HFFc6 (cell line): ENCODE results near the gene PIK3R3. TPM values are rescaled to one million over a fixed set of nuclear protein-coding genes. Genes with fewer than 3 reads are reported as not detected.

ENCODE experiments used
- DNase-seq: peaks from one replicate; pipeline ENCODE4 v3.0.0-alpha.2; 2018
- H3K27ac Mint-ChIP-seq: 2 replicates; pipeline ENCODE4 v1.8.0; 2020; ENCODE audit warnings: mild to moderate bottlenecking, mixed read lengths
- H3K27me3 Mint-ChIP-seq: 2 replicates; pipeline ENCODE4 v1.8.0; 2021; ENCODE audit warnings: mild to moderate bottlenecking, moderate library complexity, mixed read lengths; ENCODE audit not compliant: insufficient read depth
- H3K36me3 Mint-ChIP-seq: 2 replicates; pipeline ENCODE4 v1.8.0; 2021; ENCODE audit warnings: low read depth, mixed read lengths
- H3K4me1 Mint-ChIP-seq: 2 replicates; pipeline ENCODE4 v1.8.0; 2020; ENCODE audit warnings: low read depth, mixed read lengths
- H3K4me3 Mint-ChIP-seq: 2 replicates; pipeline ENCODE4 v1.8.0; 2020; ENCODE audit warnings: mild to moderate bottlenecking, moderate library complexity, mixed read lengths
- H3K9me3 Mint-ChIP-seq: 2 replicates; pipeline ENCODE4 v1.8.0; 2020; ENCODE audit warnings: mild to moderate bottlenecking, mixed read lengths
- CTCF ChIP-seq: fragments of 200-600 bp; sonication (generic); IDR thresholded peaks from 2 replicates; pipeline ENCODE4 v1.5.0; 2021; ENCODE audit warnings: antibody characterized with exemption, mild to moderate bottlenecking
- total RNA-seq, 6 experiments: library from RNA; stranded (reverse); fragmentation: NEBNext Ultra II Directional; extraction: Animal tissue kit (Norgen Biotek cat#: 25700); gene quantifications; 2 replicates in 1 of 6; 3 replicates in 5 of 6; pipeline ENCODE4 v1.2.3, GENCODE V29; 2021

Gene PIK3R3
- total RNA-seq, 6 experiments from 2014 or later = 5.4 to 8.9 (median 6.0) TPM

GRCh38 chr1:46019348-46019747 lies 113.1 kb downstream of the PIK3R3 start:
- no peak overlapping the region for H3K4me3 Mint-ChIP-seq
- no peak for DNase-seq
- H3K36me3 Mint-ChIP-seq = peaks cover 9% of the 10 kb centered on the region
- H3K9me3 Mint-ChIP-seq = no peaks in the 10 kb centered on the region
- no peak overlapping the region for H3K27ac Mint-ChIP-seq
- H3K27me3 Mint-ChIP-seq = no peaks in the 10 kb centered on the region
- TF ChIP-seq CTCF = no peak
- H3K4me1 Mint-ChIP-seq = no peaks in the 10 kb centered on the region

GRCh38 chr1:46017876-46018503 lies 114.4 kb downstream of the PIK3R3 start:
- Mint-ChIP-seq H3K27ac (no peak overlapping the region), H3K9me3 (no peaks in the 10 kb centered on the region), H3K4me3 (no peak overlapping the region), H3K4me1 (no peaks in the 10 kb centered on the region), H3K27me3 (no peaks in the 10 kb centered on the region), H3K36me3 (peaks cover 5% of the 10 kb centered on the region)
- no peak for TF ChIP-seq CTCF
- no peak for DNase-seq

- no peak overlapping the region for H3K4me3 Mint-ChIP-seq
- peaks cover 3% of the 10 kb centered on the region; the same call in 1 of the 2 replicates for H3K4me1 Mint-ChIP-seq
- peaks cover 10% of the 10 kb centered on the region for H3K36me3 Mint-ChIP-seq
- no peak overlapping the region for H3K27ac Mint-ChIP-seq
- TF ChIP-seq CTCF = no peak
- no peaks in the 10 kb centered on the region for H3K27me3 Mint-ChIP-seq
- H3K9me3 Mint-ChIP-seq = no peaks in the 10 kb centered on the region
- no peak for DNase-seq
These were observed 118.8 kb downstream of the PIK3R3 start for GRCh38 chr1:46013581-46013980.

GRCh38 chr1:46012236-46012635 lies 120.2 kb downstream of the PIK3R3 start:
- peaks cover 8% of the 10 kb centered on the region; the same call in 1 of the 2 replicates for H3K4me1 Mint-ChIP-seq
- no peak for DNase-seq
- peaks cover 19% of the 10 kb centered on the region for H3K36me3 Mint-ChIP-seq
- no peak overlapping the region for H3K27ac Mint-ChIP-seq
- TF ChIP-seq CTCF = no peak
- H3K4me3 Mint-ChIP-seq = no peak overlapping the region
- no peaks in the 10 kb centered on the region for H3K27me3 Mint-ChIP-seq
- no peaks in the 10 kb centered on the region for H3K9me3 Mint-ChIP-seq

- Mint-ChIP-seq H3K27ac (no peak overlapping the region), H3K4me3 (no peak overlapping the region), H3K4me1 (peaks cover 8% of the 10 kb centered on the region; the same call in 1 of the 2 replicates), H3K36me3 (peaks cover 25% of the 10 kb centered on the region), H3K9me3 (no peaks in the 10 kb centered on the region), H3K27me3 (no peaks in the 10 kb centered on the region)
- DNase-seq = no peak
- no peak for TF ChIP-seq CTCF
These were observed 121.2 kb downstream of the PIK3R3 start for GRCh38 chr1:46011121-46011695.
